Neuron (in vitro differentiated cells): Measurements from ENCODE around the gene RPE.

ENCODE experiments used
- H2AFZ ChIP-seq: one replicate; pipeline ENCODE4 v1.6.1; 2013; ENCODE audit warnings: low read depth, mild to moderate bottlenecking, inconsistent platforms, low read length, moderate library complexity
- H3K27me3 ChIP-seq: one replicate; pipeline ENCODE4 v1.6.1; 2013; ENCODE audit warnings: low read length; ENCODE audit not compliant: insufficient read depth
- H3K36me3 ChIP-seq: one replicate; pipeline ENCODE4 v1.6.1; 2013; ENCODE audit warnings: low read length; ENCODE audit not compliant: insufficient read depth
- H3K4me1 ChIP-seq: one replicate; pipeline ENCODE4 v1.6.1; 2013; ENCODE audit warnings: low read length; ENCODE audit not compliant: insufficient read depth
- H3K4me3 ChIP-seq: 2 replicates; pipeline ENCODE4 v1.5.1; 2013; ENCODE audit warnings: mild to moderate bottlenecking, low read length, moderate library complexity
- H3K9me3 ChIP-seq: one replicate; pipeline ENCODE4 v1.6.1; 2013; ENCODE audit warnings: low read length

RPE gene

DNA sequence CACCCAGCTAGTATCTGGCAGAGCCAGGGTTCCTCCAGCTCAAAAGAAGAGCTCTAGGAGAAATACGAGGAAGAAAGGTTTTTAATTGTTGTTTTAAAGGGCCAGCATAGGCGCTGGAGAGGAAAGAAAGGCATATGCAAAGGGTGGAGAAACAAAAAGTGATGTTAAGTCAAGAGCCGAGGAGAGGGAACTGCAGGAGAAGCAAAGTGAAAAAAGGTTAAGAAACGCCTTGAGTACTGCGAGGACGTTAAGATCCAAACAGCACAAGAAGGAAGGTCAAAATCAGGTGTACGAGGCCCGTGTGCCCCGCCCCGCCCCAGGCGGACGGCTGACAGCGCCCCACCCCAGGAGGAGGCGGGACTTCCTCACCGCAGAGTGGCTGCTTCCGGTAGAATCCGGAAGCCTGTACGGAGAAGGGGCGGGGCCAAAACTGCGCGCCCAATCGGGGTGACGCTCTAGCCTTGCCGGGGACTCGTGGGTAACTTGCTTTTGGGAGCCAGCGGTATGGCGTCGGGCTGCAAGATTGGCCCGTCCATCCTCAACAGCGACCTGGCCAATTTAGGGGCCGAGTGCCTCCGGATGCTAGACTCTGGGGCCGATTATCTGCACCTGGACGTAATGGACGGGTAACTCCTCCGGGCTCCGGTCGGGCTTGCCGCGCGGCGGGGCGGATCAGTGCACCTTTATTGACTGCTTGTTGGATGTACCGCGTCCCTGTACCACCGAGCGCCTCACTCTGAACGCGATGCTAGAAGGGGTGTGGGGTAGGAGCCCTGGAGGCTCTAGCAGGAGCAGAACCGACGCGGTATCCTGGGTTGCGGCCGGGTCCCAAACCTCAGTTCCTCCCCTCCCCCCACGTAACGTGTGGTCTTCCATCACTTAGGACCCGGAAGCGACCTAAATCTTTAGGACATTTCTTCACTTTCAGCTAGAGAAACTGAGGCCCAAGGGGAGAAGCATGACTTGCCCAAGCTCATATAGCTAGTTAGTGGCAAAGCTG is at the start of gene RPE:
Gene RPE (plus strand): TSS at position 481 of the 1,000 bp plus-strand sequence. CDS start 24 bp downstream, at position 505.
- peak within 1 kb of the TSS; percentile 79 for H2AFZ ChIP-seq
- H3K9me3 ChIP-seq: no peaks in the 10 kb centered on the region
- peak within 1 kb of the TSS; percentile 63 for H3K4me3 ChIP-seq
- peaks cover 6% of the 10 kb centered on the region for H3K36me3 ChIP-seq
- no peaks in the 10 kb centered on the region for H3K27me3 ChIP-seq
- peaks cover 41% of the 10 kb centered on the region for H3K4me1 ChIP-seq

DNA sequence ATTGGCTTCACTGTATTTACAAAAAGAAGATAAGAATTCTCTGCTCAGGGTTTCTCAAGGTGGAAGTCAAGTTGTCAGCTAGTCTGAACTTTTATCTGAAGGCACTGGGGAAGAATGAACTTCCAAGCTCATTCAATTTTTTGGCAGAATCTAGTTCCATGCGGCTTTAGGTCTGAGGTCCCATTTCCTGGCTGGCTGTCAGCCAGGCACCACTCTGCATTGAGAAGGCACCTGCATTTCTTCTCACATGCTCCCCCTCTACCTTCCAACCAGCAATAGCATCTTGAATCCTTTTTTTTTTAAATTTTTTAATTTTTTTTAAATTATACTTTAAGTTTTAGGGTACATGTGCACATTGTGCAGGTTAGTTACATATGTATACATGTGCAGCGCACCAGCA is 46.2 kb upstream of the RPE start:
- H3K9me3 ChIP-seq: no peaks in the 10 kb centered on the region
- no peak overlapping the region for H3K4me3 ChIP-seq
- peaks cover 22% of the 10 kb centered on the region for H3K4me1 ChIP-seq
- no peaks in the 10 kb centered on the region for H3K36me3 ChIP-seq
- H2AFZ ChIP-seq: no peak overlapping the region
- H3K27me3 ChIP-seq: no peaks in the 10 kb centered on the region

DNA sequence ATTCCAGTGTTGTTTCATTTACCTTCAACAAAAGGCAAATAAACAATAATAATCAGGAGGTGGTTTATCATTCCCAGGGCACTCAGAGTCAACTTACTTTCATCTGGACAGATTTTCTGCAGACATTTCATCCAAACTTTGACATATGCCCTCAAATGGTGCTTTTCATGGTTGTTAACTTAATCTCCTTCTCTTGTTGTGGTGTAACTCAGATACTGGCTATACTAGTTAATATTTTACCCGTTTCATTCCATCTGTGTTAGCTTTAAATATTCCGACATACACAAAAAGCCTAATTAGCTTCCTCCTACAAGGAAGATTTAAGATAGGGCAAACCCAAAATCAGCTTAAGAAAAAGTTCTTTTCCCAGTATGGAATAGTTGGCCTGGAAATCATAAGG is 44.4 kb upstream of the RPE start:
- no peaks in the 10 kb centered on the region for H3K27me3 ChIP-seq
- H3K4me1 ChIP-seq: peaks cover 36% of the 10 kb centered on the region
- H3K4me3 ChIP-seq: no peak overlapping the region
- H2AFZ ChIP-seq: no peak overlapping the region
- H3K9me3 ChIP-seq: no peaks in the 10 kb centered on the region
- no peaks in the 10 kb centered on the region for H3K36me3 ChIP-seq

DNA sequence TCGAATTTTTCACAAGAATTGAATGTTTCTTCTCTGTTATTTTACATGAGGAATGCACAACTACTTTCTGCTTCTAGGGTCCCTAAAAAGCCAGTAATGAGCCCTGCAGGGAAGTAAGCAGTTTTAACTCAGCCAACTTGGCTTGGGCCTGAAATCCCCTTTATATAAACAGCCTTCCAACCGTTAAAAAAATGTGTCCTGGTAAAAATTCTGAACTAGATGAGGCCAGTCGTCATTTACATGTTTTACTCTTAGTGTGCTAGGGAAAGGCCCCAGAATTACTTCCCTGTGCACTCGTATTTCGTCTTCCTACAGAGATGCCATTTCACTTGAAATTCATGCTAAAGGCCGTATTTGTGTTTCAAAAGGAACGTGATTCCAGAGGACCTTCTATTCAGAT is 42.4 kb upstream of the RPE start:
- Histone ChIP-seq H3K4me1 (peaks cover 36% of the 10 kb centered on the region), H3K9me3 (no peaks in the 10 kb centered on the region), H3K36me3 (no peaks in the 10 kb centered on the region), H3K27me3 (no peaks in the 10 kb centered on the region), H3K4me3 (peak overlapping the region; percentile 16), H2AFZ (peak overlapping the region; percentile 62)

DNA sequence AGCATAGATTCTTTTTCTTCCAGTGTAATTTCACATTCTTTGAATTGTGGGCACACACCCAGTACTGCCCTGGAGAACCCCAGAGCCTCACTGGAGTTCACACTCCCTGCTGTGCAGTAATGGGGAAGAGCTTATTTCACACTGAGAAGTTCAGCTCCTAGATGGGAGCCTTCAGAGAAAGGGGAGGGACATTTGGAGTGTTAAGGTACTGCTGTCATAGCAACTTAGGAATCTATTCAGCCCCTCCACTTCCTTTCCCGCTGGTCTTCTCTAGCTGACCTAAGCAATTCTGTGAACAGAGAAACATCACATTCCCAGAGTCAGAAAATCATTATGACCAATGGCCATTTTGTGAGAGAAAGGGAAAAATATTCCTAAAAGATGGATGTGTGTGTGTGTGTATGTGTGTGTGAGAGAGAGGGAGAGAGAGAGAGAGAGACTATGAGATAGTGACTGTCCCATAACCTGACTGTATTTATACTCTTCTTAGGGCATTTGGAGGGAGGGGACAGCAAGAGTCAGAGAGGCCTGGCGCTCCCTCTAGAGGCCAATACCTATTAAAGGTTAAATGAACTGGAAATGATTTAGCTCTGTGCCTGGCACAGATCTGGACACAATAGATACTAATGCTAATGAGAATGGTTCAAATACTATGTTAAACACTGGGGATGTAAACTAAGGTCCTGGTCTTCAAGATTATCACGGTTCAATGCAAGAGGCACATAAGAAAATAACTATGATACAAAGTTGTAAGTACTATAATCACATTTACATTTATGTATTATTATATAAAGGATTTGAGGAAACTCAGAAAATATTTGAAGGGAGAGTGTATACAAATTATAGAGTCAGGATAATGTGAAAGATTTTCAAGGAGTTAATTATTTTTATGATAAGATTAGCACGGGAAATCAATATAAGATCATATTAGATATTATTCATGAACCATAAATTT is 41.5 kb upstream of the RPE start:
- Histone ChIP-seq H3K36me3 (no peaks in the 10 kb centered on the region), H3K4me3 (peak overlapping the region; percentile 16), H3K9me3 (no peaks in the 10 kb centered on the region), H2AFZ (peak overlapping the region; percentile 62), H3K27me3 (no peaks in the 10 kb centered on the region), H3K4me1 (peaks cover 36% of the 10 kb centered on the region)

DNA sequence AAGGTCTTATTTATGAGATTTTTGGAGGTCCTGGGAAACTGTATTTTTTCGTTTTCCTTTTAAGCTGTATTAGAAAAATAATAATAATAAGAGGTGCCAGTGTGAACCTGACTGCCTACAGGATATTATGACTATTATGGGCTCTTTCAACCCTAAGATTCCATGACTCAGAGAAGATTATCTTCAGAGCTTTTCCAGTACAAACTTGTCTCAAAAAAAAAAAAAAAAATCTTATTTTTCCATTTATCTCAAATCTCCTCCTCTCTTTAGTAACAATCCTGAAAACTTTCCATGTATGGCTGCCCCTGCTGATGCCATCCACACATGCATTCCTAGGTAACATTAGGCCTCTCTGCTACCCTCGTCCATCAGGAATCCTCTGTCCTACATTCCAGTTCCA is 36.7 kb upstream of the RPE start:
- Histone ChIP-seq H3K9me3 (no peaks in the 10 kb centered on the region), H3K27me3 (no peaks in the 10 kb centered on the region), H2AFZ (no peak overlapping the region), H3K4me3 (no peak overlapping the region), H3K36me3 (peaks cover 2% of the 10 kb centered on the region), H3K4me1 (peaks cover 18% of the 10 kb centered on the region)

DNA sequence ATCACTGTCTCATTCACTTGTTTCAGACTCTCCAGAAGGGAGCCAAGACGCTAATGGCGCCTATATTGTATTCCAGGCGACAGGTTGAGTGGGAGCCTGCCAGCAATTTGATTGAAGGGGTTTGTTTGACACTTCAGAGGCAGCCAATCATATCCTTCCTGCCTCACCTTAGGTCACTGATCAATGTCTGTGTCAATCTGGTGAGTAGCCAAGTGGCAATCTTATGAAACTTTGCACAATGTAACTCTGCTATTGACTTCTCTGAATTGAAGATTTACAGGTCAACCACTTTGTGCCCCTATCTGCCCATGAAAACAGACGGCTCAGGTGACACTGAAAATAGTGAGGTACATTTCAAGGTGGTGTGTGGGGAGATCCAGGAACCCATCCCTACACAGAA is 32.7 kb upstream of the RPE start:
- Histone ChIP-seq H2AFZ (no peak overlapping the region), H3K27me3 (no peaks in the 10 kb centered on the region), H3K36me3 (peaks cover 3% of the 10 kb centered on the region), H3K9me3 (no peaks in the 10 kb centered on the region), H3K4me1 (no peaks in the 10 kb centered on the region), H3K4me3 (no peak overlapping the region)

DNA sequence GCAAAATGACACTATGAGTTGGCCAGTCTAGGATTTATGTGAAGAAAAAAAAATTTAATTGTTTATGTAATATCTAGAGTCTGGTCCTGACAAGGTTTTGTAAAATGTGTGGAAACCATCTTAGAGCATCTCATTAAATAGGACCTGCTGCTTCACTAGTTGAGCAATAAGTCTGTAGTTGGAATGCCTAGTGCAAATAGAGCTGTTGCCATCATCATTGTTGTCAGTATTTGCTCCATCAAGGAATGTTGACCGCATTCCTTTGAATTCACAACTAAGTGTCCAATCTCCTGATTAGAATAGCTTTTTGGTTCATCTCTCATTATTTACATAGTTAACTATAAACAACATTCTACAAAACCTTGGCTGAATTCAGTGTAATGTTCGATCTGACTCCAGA is 32.2 kb upstream of the RPE start:
- H3K4me3 ChIP-seq: no peak overlapping the region
- no peaks in the 10 kb centered on the region for H3K9me3 ChIP-seq
- H3K4me1 ChIP-seq: no peaks in the 10 kb centered on the region
- H3K27me3 ChIP-seq: no peaks in the 10 kb centered on the region
- no peak overlapping the region for H2AFZ ChIP-seq
- H3K36me3 ChIP-seq: peaks cover 3% of the 10 kb centered on the region

DNA sequence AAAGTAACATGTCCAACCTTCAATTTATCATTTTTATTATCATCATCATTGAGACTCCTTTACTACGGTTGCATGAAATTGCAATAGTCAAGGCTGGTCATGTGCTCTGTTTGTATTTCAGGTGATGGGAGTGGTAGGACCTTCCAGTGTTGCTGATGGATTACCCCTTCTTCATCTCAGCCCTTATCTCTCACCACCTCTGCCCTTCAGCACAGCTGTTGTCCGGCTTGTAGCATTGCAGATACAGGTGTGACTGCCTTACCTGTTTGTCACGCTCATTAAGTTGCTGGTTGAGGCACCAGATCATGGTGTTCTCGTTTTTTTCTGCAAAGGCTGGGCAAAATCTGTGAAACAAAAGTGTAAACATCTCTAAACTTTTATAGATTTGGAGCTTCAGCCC is 31.7 kb upstream of the RPE start:
- Histone ChIP-seq H2AFZ (no peak overlapping the region), H3K4me1 (no peaks in the 10 kb centered on the region), H3K9me3 (no peaks in the 10 kb centered on the region), H3K36me3 (peaks cover 3% of the 10 kb centered on the region), H3K27me3 (no peaks in the 10 kb centered on the region), H3K4me3 (no peak overlapping the region)

DNA sequence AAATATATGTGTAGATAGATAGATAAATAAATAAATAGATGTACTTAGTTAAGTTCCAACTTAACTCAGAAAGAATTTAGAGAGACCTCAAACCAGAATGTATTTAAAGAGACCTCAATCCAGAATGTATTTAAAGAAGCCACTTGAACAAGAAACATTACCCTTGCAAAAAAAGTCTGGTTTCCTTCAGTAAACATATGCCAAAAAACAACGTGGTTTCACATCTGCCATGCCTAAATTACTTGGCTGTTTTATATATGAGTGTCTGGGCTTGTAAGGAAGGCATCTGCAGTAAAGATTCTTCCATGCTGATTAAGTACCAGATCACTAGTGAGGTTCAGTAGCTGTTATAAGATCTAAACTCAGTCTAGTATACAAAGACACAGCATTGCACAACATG is 29.1 kb upstream of the RPE start:
- no peaks in the 10 kb centered on the region for H3K27me3 ChIP-seq
- no peak overlapping the region for H3K4me3 ChIP-seq
- H3K9me3 ChIP-seq: no peaks in the 10 kb centered on the region
- H3K4me1 ChIP-seq: no peaks in the 10 kb centered on the region
- H2AFZ ChIP-seq: no peak overlapping the region
- peaks cover 3% of the 10 kb centered on the region for H3K36me3 ChIP-seq

DNA sequence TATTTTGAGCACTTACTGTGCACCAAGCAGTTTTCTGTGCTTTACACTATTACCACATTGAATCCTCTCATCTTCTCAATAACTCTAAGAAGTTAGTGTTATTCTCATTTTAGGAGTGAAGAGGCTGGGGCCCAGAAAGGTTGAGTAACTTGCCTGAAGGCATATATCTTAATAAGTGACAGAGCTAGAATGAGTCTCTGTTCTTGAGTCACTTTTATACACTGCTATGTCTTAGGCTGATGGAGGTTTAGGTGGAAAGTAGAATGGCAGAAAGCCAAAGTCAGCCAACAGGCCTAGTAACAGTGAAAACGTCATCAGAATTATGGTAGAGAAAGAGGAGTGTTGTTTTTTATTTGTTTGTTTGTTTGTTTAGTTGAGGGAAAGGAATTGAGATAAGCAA is 27.9 kb upstream of the RPE start:
- no peak overlapping the region for H3K4me3 ChIP-seq
- peaks cover 3% of the 10 kb centered on the region for H3K36me3 ChIP-seq
- no peaks in the 10 kb centered on the region for H3K4me1 ChIP-seq
- no peaks in the 10 kb centered on the region for H3K27me3 ChIP-seq
- H3K9me3 ChIP-seq: no peaks in the 10 kb centered on the region
- no peak overlapping the region for H2AFZ ChIP-seq

DNA sequence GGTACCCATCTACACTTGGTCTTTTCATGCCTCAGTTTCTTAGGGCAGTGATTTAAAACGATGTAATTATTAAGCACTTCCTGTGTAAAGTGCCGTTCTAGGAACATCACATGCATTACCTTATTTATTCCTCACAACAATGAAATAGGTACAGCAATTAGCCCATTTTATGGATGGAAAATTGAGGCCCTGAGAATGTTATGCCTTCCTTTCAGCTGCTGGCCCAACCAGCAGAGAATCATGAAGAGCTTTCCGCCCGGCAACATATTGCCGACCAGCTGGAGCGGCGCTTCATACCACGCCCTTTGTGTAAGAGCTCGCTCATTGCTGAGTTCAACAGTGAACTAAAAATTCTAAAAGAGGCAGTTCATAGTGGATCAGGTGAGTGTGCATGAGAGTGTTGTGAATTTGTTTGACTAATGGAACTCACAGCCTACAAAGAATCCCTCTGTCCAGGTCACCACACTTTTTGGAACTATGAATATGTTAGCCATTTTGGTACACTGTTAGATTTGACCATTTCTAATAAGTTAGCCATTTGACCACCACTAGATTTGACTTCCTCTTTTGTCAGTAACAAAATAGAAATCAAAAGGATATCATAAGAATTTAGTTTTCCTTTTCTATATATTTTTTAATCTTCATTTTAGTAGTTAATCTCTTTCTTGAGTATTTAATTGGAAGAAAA is 25.6 kb upstream of the RPE start:
- Histone ChIP-seq H3K4me1 (peaks cover 6% of the 10 kb centered on the region), H2AFZ (no peak overlapping the region), H3K9me3 (no peaks in the 10 kb centered on the region)

More for the DNA sequence above, 25.6 kb upstream of the RPE start:
- Histone ChIP-seq H3K36me3 (no peaks in the 10 kb centered on the region), H3K4me3 (no peak overlapping the region), H3K27me3 (no peaks in the 10 kb centered on the region)
